GM21515 (cell line): ENCODE data around the gene HAUS3.

Source experiments
- ATAC-seq: cut with Tn5 transposase; IDR thresholded peaks from one replicate; pipeline ENCODE4 v1.9.1; 2021; ENCODE audit not compliant: unreplicated experiment

The HAUS3 gene

DNA sequence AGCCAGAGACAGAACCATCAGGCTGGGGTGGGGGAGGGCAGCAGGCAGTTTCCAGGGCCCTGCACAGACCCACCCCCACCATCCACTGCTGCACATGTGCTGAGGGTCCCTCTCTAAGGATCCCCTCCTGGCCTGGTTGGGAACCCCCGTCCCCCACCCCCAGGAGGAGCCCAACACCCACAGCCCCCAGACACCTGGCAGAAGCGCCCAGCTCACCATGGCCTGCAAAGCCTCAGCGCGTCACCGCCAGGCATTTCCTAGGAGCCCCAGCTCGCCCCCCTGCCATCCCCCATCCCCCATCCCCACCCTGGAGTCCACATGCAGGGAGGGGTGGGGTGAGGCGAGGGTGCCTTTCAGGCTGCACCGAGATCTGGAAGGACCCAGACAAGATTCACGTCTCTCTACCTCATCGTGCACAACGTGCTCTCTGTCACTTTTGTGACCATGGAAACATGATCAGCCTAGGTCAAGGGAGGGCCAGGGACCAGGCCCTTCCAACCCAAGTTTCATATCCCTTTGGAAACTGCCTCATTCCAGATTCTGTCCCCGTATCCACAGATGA is 10.7 kb upstream of the HAUS3 start:
- ATAC-seq = no peak

DNA sequence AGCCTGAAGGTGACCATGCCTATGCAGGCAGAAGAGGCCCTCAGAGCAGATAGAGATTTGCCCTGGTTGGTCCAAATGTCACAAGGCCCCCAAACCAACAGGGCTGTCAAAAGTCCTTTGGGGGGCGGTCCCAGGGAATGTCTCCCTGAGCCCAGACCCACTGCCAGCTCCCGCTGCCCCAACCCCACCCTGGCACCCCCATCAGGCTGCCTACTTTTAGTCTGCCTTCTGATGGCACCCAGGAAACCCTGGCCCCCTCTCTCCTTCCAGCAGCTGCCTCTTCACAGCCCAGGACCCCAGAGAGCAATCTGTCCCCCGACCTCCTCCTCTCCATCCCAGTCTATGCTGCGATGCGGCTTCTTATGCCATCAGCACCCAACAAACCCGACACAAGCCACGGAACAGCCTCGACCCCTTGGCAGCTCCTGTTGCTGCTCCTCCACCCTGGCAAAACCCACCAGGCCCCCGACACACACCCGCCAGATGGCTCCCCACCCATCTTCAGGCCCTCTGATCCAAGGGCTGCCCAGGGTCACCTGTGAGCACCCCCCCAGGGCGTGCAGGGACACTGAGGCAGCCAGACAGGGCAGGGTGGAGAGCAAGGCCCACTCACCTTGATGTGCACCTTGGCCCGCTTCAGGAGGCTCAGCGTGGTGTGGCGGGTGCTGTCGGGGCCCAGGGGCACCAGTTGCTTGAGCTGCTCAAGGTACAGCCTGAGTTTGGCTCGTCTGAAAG is 10.0 kb upstream of the HAUS3 start:
- no peak for ATAC-seq

DNA sequence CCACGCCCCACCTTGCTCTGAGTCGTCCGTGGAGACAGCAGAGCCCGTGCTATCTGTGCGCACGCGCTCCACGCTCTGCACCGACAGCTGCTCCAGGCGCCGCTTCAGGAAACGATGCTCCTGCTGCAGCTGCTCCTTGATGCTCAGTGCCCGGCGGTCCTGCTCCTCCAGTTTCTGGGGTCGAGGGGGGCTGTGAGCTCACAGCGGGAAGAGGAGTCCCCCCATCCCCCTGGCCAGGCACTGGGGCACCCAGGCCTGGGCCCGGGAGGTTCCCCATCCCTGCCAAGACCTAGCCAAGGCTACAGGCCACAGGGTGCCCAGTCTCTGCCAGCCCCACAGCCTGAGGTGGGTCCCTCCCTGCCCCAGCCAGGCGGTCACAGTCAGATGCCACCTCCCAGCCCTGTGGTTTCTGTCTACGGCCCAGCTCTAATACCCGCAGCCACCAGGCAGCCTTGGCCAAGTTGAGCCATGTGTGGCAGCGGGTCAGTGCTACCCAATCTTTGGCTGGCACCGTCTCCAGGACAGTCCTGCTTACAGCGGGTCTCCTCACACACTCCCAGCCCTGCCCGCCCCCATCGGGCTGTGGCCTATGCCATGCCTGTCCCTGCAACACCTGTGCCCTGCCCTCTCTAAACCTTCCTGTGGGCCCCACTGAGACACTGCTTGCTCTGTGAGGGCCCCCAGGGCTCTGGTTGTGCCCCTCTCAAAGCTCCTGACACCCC is 9.3 kb upstream of the HAUS3 start:
- ATAC-seq = no peak

DNA sequence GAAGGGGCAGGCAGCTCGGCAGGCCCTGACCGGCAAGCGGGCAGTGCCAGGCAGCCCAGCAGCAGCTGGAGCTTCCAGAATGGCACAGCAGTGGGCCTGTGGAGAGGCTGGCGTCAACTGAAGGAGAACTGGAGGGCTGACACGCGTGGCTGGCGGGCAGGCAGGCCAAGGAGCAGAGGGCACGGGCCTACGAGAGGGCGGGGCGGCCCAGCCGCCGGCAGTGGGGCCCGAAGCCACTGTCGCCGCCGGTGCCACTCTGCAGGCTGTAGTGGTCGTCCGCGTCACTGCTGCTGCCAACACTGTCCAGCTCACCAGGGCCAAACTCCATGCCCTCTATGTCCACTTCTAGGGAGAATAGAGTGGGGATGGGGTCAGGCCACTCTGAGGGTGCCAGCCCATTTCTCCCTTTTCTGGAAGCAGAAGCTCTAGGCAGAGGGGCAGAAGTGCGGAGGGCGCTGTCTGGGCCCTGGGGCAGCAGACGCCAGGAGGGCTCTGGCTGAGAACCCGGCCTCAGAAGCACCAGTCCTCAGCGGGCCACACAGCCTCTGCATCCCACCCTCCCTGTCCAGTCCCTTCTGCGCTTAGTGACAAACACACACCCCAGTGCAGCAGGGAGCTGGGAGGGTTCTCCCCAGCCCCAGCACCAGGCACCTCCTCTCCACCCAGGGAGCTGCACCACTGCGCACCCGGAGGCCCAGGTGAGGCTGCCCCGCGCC is 8.6 kb upstream of the HAUS3 start:
- no peak for ATAC-seq

DNA sequence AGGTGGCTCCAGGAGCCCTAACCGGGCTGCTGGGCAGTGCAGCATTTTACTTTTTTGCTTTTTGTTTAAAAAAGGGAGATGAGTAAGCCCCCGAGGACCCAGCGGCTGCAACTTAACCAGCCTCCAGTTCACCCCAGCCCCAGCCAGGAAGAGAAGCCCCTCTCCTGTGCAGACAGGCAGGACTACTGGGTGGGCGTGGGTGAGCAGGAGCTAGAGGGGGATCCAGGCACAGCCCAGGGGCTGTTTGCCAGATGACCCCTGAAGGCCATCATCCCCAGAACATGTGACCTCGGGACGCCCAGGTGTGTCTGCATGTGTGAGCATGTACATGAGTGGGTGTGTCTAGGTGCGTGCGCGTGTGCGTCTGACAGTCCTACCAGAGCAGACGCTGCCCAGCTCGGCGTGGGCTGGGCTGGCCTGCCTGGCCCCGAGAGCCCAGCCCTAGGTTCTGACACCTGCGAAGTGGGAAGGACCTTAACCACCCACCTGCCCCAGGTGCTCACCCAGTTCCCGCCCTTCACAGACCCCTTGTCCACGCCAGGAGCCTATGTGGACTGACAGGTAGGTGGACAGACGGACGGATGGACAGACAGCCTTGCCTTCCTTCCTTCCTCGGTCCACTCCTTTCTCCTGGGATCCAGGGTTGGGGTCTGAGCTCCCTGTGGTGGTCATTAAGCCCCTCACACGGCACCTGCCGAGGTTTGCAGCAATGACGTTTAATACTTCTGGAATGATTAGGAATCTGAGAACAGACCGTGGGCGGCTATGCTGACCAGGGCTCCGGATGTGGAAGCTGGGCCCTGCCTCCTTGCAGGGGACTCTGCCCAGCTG is 7.8 kb upstream of the HAUS3 start:
- no peak for ATAC-seq

DNA sequence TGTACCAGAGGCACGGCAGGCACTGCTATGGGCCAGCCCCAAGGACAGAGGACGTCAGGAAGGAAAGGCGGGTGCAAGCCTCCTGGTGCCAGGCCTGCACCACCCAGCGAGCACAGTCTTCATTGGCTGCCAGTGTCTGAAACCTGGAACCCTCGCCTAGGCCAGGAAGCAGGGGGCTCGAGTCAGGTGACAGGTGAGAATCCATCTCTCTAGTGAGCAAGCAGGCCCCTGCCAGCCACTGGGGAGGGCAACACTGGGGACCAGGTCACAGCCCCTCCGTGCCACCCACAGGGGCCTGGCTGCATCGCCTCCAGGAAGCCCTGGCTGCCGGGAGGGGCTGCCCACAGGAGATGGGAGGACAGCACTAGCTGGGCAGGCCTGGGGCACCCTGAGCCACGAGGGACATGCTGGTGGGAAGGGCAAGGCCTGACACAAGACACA is 6.9 kb upstream of the HAUS3 start:
- no peak for ATAC-seq

DNA sequence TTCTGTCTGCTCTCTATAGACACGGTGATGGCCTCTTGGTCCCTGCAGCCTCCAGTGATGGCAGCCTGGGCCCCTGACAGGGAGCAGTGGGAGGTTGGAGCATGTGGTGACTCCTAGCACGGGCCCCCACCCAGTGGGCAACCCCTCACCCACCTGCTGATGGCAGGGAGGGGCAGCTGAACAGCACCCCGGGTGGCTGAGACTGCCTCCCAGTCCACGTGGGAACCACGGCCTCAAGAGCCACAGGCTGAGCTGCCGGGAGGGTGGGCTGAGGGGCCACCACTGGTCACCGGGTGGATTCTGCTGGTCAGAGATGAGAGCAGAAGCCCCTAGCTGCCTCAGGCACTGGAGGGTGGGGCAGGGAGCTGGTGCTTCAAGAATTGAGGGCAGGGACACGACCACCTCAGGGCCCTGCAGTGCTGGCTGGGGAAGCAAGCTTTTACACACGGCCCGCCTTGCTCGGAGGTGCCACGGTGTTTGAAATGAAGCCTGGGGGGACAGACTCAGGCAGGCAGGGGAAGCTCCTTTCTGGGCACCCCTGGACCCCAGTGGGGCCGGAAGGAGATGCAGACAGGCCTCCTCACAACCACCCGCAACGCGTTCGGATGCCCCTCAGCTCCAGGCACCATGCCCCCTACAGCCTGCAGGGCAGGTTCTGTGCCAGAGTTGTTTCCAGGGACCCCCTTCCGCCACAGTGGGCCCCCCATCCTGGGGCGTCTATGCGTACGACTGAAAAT is 6.3 kb upstream of the HAUS3 start:
- no peak for ATAC-seq

DNA sequence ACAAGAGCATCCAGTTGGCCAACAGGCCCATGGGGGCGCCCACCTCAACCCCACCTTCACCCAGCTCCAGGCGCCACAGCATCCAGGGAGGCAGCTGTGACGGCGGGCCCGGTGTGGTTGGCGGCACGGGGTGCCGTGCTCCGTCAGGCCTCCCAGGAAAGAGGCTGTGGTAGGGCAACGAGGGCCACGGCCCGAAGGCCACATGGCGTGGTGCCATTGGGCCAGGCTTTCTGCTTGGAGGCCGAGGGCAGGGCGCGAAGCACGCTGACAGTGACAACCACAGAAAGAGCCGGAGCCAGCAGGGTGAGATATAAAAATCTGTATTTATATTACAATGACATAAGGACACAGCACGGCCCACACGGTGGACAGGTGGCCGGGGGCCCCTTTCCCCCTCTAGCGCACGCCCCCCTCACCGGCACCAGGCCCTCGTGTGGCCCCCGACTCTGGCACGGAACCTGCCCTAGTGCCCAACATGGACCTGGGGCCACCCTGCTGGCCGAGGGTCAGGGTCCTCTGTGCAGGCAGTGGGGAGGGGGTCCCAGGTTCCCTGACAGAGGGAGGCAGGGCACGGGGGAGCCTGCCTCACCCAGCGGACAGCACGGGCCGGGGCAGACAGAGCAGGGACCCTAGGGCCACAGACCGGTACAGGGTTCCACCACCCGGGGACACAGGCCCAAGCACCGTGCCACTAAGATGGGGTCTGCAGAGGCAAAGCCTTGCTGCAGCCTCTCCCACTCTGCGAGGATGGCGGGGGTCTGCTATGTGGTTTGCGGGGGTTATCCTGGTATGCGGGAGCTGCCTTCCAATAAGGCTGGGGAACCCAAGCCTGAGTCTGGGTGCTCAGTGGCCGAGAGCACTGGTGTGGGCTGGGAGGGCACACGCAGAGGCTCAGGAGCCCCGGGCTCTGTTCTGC is 5.5 kb upstream of the HAUS3 start:
- no peak for ATAC-seq

DNA sequence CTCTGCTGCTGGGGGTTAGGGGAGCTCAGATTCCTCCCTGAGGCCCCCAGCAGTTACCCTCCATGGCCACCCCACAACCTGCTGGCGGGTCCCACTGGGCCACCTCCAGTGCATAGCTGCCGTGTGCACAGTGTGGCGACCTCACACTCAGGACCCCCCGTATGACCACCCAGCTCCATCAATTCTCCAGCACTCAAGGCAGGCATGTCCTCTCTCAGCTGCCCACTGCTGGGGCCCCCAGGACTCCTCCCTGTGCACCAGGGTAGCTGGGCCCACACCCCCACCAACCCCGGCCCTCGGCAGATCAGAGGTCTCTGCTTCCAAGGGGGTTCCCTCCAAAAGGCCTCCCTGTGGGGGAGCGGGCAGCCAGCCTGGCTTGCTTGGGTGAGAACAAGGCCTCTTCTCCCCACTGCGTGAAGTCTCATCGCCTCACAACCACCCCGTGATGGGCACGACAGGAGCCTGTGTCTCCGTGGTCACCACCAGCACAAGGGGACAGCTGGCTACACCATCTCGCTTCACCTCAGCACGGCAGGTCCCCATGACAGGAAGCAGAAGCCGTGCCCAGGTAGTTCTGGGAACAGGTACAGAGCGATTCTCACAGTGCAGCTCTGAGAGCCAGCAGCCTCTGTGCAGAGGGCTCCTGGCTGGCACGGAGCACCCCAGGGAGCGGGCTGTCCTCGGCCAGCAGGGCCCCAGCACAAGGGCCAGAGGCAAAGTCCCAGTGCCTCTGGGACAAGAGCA is 4.6 kb upstream of the HAUS3 start:
- no peak for ATAC-seq

DNA sequence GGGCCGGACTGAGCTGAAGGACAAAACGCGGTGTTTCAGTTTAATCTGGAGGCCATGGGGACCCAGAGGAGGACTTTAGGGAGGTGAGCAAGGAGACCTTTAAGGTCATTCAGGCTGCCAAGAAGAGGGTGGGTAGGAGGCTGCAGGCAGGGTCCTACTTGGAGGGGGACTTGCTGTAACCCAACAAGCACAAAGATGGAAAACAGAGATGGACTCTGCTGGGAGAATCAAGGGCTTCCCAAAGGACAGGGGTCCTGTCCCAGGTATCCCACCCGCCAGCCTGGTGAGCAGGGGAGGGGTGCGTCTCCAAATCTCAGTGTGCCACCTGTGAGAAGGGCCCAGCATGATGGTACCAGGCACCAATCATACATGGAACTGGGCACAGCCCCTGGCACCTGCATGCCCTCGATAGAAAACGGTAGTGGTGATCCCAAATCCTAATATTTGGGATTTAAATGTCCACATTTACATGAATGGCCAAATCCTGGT is 3.9 kb upstream of the HAUS3 start:
- no peak for ATAC-seq

DNA sequence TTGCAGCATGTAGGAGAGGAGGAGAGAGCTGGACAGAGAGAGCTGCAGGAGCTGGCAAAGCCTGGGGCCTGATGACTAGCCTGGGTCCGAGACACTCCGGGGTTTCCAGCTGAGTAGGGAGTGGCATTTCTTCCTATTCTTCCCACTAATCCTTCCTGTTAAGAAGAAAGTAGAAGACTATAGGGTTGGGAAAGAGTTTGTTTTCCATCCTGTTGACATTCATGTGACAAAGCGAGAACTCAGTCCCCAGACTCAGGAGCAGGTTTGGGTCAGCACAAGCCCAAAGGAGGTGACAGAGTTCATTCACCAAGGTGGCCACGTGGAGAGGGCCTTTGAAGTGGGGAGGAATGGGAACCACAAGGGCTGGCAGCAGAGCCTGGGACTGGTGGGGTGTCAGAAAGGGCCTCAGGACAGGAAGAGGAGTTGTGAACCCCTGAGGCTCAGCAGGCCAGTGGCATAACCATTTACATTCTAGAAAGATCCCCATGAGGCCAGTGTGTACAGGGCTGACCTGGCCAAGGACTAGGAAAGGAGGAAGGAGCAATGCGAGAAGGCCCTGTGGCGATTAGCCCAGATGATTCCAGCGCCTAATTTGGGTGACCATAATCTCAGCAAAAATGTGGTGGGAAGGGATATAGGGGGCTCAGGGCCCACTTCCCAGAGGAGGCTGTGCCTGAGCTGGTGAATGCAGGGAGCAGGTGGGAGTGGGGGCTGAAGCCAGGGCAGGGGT is 3.3 kb upstream of the HAUS3 start:
- no peak for ATAC-seq

DNA sequence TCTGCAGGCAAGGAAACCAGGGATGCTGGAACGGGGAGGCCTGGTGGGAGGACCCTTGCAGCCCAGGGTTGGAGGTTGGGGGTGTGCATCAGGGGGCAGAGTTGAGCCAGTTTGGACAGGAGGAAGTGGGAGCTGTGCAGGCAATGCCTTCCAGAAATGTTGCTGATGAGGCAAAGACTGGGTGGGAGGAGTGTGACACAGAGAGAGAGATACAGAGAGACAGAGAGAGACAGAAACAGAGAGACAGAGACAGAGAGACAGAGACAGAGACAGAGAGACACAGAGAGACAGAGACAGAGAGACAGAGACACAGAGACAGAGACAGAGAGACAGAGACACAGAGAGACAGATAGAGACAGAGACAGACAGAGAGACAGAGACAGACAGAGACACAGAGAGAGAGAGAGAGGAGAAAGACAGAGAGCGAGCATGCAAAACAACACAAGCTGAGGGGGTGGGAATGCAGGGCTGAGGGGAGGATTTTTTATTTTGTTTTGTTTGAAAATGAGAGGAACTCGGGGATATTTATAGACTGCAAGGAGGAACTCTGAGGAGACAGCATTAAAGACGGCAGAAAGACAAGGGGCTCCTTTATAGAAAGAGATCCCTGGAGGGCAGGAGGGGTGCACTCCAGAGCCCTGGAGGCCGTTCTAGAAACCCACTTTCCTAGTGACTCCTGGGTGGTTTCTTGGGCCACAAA is 1.9 kb upstream of the HAUS3 start:
- no peak for ATAC-seq

DNA sequence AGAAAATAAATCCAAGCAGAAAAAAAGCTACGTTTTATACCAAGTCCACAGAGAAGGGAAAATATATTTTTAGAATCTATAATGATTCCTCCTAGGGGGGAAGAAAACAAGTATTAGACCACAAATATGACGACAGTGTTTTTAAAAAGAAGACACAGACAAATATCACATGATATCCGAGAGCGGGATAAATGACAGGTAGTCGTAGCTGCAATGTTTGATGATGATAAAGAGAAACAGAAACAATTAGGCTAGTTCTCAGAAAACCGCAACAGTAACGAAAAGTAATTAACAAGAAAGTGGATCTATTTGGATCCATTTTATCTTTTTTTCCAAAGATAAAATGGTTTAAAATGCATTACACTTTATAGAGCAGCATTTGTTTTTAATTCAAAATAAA is 918 bp downstream of the HAUS3 start:
- no peak for ATAC-seq

DNA sequence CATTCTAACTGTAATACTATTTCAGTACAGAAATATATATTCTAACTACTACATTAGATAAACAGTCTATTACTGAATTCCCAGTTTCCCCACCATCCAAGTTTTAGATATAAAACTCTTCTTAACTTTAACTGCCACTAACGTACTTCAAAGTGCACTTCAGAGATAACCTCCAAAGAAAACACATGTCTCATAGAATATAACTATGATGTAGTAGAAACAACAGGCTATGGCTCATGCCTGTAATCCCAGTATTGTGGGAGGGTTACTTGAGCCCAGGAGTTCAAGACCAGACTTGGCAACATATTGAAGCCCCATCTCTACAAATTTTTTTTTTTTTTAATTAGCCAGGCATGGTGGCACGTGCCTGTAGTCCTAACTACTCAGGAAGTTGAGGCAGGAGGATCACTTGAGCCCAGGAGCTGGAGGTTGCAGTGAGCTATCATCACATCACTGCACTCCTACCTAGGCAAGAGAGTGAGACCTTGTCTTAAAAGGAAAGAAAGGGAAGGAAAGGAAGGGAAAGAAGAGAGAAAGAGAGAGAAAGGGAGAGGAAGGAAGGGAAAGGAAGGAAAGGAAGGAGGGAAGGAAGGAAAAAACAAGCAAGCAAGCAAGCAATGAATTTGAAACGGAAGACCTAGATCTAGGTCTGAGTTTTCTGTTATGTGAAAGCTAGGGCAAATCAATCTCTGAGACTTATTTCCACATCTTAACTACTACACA is 4.8 kb downstream of the HAUS3 start:
- no peak for ATAC-seq

DNA sequence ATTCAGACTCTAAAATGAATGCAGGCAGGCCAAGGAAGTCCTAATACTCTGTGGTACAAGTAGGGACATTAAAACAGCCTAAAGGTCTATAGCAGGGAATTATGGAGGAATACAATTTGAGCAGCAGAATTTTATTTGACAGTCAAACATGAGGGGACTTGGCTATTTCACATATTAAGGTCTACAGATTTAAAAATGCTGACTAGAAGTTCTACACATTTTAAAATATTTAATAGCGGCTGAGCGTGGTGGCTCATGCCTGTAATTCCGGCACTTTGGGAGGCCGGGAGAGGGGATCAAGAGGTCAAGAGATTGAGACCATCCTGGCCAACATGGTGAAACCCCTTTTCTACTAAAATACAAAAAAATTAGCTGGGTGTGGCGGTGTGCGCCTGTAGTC is 10.8 kb downstream of the HAUS3 start:
- no peak for ATAC-seq

DNA sequence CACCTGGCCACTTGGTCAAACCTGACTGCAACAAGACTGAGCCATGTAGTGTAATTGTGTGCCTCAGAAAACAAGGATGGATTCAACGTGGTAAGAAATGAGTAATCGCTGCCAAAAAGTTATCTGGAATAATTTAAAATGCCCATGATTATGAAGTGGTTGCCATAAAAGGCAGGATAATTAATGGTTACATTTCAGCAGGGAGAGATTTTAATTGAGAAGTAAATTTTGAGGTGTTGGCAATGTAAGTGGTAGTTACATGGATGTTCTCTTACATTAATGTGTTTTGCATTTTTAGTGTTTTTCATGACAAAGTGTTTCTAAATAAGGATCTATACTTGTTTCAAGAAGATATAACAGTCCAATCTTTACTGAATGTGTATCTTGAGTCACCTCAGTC is 15.7 kb downstream of the HAUS3 start:
- no peak for ATAC-seq
